ENCODE measurements around the gene TCF15. TPM values are rescaled to one million over a fixed set of nuclear protein-coding genes. Genes with fewer than 3 reads are reported as not detected.

Gene TCF15
- total and polyA plus RNA-seq, 2 of the 8 experiments (the other 6 are each of a cell fraction or from before 2014, with no cell fraction given) = 3.7 to 6.9 TPM

DNA sequence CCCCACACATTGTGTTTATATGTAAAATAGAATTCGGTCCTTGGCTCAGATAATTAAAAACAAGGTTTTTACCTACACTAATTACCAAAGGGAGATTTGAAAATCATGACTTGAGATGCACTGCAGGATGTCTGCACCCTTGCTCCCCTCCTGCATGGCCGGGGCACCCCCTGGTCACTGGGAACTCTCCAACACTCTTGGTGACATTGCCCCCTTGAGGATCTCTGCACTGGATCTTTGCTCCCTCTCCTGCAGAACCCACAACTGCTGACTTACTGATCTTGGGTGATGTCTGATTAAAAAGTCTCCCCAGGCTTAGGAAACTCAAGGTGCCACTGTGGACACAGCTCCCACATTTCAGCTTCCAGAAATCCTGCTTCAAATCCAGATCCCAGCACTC lies 49.4 kb downstream of the TCF15 start:
- POLR2A ChIA-PET (ENCODE audit: partially characterized antibody) = interaction anchor here (1.3 to 3.4 kb wide), 2 partner anchors 13 to 18 kb away, joined by 3 to 18 read pairs; no protein-coding TSS in a partner anchor
- H3K4ac ChIP-seq (replicated peaks; ENCODE audit: insufficient read length, low read depth, low read length) = no peak overlapping the region
- FAIRE-seq = no peak

More for the DNA sequence above, 49.4 kb downstream of the TCF15 start:
- Histone ChIP-seq H3K4me1 (replicated peaks in 1 of 4; ENCODE audit: control insufficient read depth in 3 of 4, insufficient read depth in 4 of 4, low read length in 3 of 4) (no peaks in the 10 kb centered on the region), H3K9me3 (ENCODE audit: insufficient read depth in 2 of 2, low read depth in 1 of 2, low read length in 1 of 2) (no peaks in the 10 kb centered on the region), H3K23me2 (ENCODE audit: low read depth, low read length) (no peaks in the 10 kb centered on the region), H3K4me2 (ENCODE audit: insufficient read depth in 1 of 2, low read depth in 2 of 2, low read length in 2 of 2) (no peak overlapping the region), H4K8ac (ENCODE audit: extremely low read depth, insufficient read depth, low read length) (no peak overlapping the region), H3K9ac (replicated peaks in 1 of 4; ENCODE audit: extremely low read depth in 1 of 4, low read depth in 3 of 4, low read length in 3 of 4) (no peak overlapping the region), H4K20me1 (replicated peaks in 1 of 2; ENCODE audit: control insufficient read depth in 1 of 2, insufficient read depth in 2 of 2, low read length in 2 of 2) (no peaks in the 10 kb centered on the region), H3K79me1 (ENCODE audit: low read depth, low read length) (no peaks in the 10 kb centered on the region), H2BK20ac (ENCODE audit: low read length) (no peak overlapping the region), H3K14ac (ENCODE audit: insufficient read length) (no peak overlapping the region), H2BK120ac (replicated peaks; ENCODE audit: low read depth, low read length) (no peak overlapping the region), H2AFZ (ENCODE audit: low read length) (no peak overlapping the region), H3K23ac (ENCODE audit: insufficient read length) (no peak overlapping the region), H3K27me3 (replicated peaks in 1 of 4; ENCODE audit: control insufficient read depth in 3 of 4, extremely low read depth in 1 of 4, insufficient read depth in 3 of 4, low read length in 3 of 4) (no peaks in the 10 kb centered on the region), H2BK15ac (ENCODE audit: low read length) (no peak overlapping the region), H3K79me2 (ENCODE audit: control insufficient read depth in 1 of 2, insufficient read depth in 2 of 2, low read length in 2 of 2) (no peaks in the 10 kb centered on the region), H3K18ac (ENCODE audit: extremely low read depth, low read length) (no peak overlapping the region), H4K5ac (ENCODE audit: insufficient read length, low read depth, low read length) (no peak overlapping the region), H3K4me3 (ENCODE audit: extremely low read depth in 1 of 4, insufficient read depth in 2 of 4, low read depth in 3 of 4, low read length in 4 of 4) (no peak overlapping the region), H2AK5ac (ENCODE audit: low read depth, low read length) (no peak overlapping the region), H3K56ac (replicated peaks; ENCODE audit: insufficient read length, low read depth, low read length) (no peak overlapping the region), H3K36me3 (ENCODE audit: control insufficient read depth in 2 of 4, insufficient read depth in 4 of 4, low read length in 3 of 4) (no peaks in the 10 kb centered on the region), H2BK5ac (ENCODE audit: low read depth, low read length) (no peak overlapping the region), H3K27ac (ENCODE audit: low read depth, low read length) (no peak overlapping the region), H4K91ac (replicated peaks; ENCODE audit: insufficient read length, low read length) (no peak overlapping the region), H2BK12ac (ENCODE audit: low read depth, low read length) (no peak overlapping the region)
- no peak for DNase-seq (ENCODE audit: low read depth in 1 of 2, low spot score in 2 of 2)
- 75% methylated on average over 2 of the region's 2 CpGs; no CpG with 5 or more reads in 1 of the 2 experiments for WGBS, 2 experiments (ENCODE audit: extremely low coverage in 1 of 2, insufficient coverage in 1 of 2, insufficient read length in 1 of 2, insufficient replicate concordance in 2 of 2, low coverage in 1 of 2, low lambda C conversion rate in 2 of 2, missing lambda C conversion rate in 1 of 2)
- CTCF ChIA-PET (ENCODE audit: partially characterized antibody) = interaction anchor here (0.7 to 6.1 kb wide), 19 partner anchors 9 to 179 kb away, joined by 3 to 142 read pairs (median 4); no protein-coding TSS in a partner anchor
- no peak for TF ChIP-seq POLR2A (IDR thresholded peaks at IDR 0.05; ENCODE audit: control extremely low read depth in 1 of 2, low read depth in 2 of 2, low read length in 2 of 2)
- no peak for TF ChIP-seq RFX5 (IDR thresholded peaks at IDR 0.05; ENCODE audit: borderline replicate concordance, low read depth, low read length)
- TF ChIP-seq, protein P1, sequence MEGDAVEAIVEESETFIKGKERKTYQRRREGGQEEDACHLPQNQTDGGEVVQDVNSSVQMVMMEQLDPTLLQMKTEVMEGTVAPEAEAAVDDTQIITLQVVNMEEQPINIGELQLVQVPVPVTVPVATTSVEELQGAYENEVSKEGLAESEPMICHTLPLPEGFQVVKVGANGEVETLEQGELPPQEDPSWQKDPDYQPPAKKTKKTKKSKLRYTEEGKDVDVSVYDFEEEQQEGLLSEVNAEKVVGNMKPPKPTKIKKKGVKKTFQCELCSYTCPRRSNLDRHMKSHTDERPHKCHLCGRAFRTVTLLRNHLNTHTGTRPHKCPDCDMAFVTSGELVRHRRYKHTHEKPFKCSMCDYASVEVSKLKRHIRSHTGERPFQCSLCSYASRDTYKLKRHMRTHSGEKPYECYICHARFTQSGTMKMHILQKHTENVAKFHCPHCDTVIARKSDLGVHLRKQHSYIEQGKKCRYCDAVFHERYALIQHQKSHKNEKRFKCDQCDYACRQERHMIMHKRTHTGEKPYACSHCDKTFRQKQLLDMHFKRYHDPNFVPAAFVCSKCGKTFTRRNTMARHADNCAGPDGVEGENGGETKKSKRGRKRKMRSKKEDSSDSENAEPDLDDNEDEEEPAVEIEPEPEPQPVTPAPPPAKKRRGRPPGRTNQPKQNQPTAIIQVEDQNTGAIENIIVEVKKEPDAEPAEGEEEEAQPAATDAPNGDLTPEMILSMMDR (IDR thresholded peaks at IDR 0.05; ENCODE audit: control extremely low read depth in 1 of 3, insufficient read depth in 1 of 3, low read depth in 1 of 3, low read length in 3 of 3) = peak; percentile 2 to 7 (median 7); a peak in 2 of 4 replicates
- TF ChIP-seq RAD21 (IDR thresholded peaks at IDR 0.05 in 1 of 2, conservative IDR thresholded peaks at IDR 0.05 in 1 of 2; ENCODE audit: low read depth in 2 of 2, low read length in 2 of 2) = peak in 1 of 2 experiments; percentile 15; a peak in 1 of 4 replicates
- TF ChIP-seq SIX5 (IDR thresholded peaks at IDR 0.05; ENCODE audit: low read depth, low read length) = no peak
- no peak for TF ChIP-seq EZH2 (IDR thresholded peaks at IDR 0.05; ENCODE audit: low read depth, low read length, severe bottlenecking)
- TF ChIP-seq SRF (IDR thresholded peaks at IDR 0.05; ENCODE audit: low read depth, low read length) = no peak

Measured in H1 (cell line).